Measurements from ENCODE around the gene GHRH. TPM values are rescaled to one million over a fixed set of nuclear protein-coding genes. Genes with fewer than 3 reads are reported as not detected.
A peak's percentile ranks its signal among the peaks of the same experiment; 100 is the strongest.

GHRH gene
- total and polyA plus RNA-seq, 2 of the 4 experiments (the other 2 are of a cell fraction), result not detected

- Histone ChIP-seq H3K4ac (ENCODE audit: low read depth, low read length) (0 out of 2 replicates have a peak overlapping the region, but pooled peaks have one; percentile 16), H2BK120ac (ENCODE audit: low read depth, low read length) (no peak overlapping the region), H2AK9ac (replicated peaks; ENCODE audit: low read depth, low read length, poor library complexity) (no peak overlapping the region), H3K79me1 (ENCODE audit: low read depth in 1 of 2, low read length in 2 of 2) (no peaks in the 10 kb centered on the region), H3K9me1 (ENCODE audit: insufficient read depth, low read length) (no peaks in the 10 kb centered on the region), H3K18ac (ENCODE audit: low read depth, low read length) (no peak overlapping the region), H3K36me3 (ENCODE audit: control insufficient read depth, insufficient read depth, low read length) (no peaks in the 10 kb centered on the region), H3K4me3 (ENCODE audit: insufficient read depth, low read depth, low read length) (no peak overlapping the region), H2AK5ac (ENCODE audit: low read depth, low read length) (no peak overlapping the region), H3K27ac (ENCODE audit: insufficient read depth, low read length) (no peak overlapping the region), H3K4me2 (ENCODE audit: low read depth, low read length) (no peak overlapping the region), H2AFZ (replicated peaks; ENCODE audit: low read length, poor library complexity) (no peak overlapping the region), H3K9me3 (ENCODE audit: control insufficient read depth, insufficient read depth, low read length) (no peaks in the 10 kb centered on the region), H3K27me3 (ENCODE audit: control insufficient read depth, insufficient read depth, low read length) (no peaks in the 10 kb centered on the region), H4K8ac (ENCODE audit: low read depth in 2 of 2, low read length in 2 of 2) (no peak overlapping the region), H3K56ac (ENCODE audit: extremely low read depth, insufficient read depth, low read length) (no peak overlapping the region), H2BK20ac (ENCODE audit: low read depth, low read length) (no peak overlapping the region), H3K9ac (ENCODE audit: low read depth, low read length) (no peak overlapping the region), H3K23ac (ENCODE audit: low read depth, low read length) (no peak overlapping the region), H2BK5ac (ENCODE audit: low read depth, low read length, poor library complexity, severe bottlenecking) (no peak overlapping the region), H2BK15ac (ENCODE audit: low read depth, low read length) (no peak overlapping the region), H4K20me1 (ENCODE audit: insufficient read depth, low read length) (no peaks in the 10 kb centered on the region; the same call in 1 of the 2 replicates), H3K4me1 (ENCODE audit: control insufficient read depth, insufficient read depth, low read length) (peaks cover 7% of the 10 kb centered on the region), H4K91ac (ENCODE audit: insufficient read depth, low read depth, low read length) (no peak overlapping the region), H3K14ac (replicated peaks; ENCODE audit: low read depth, low read length) (no peak overlapping the region), H4K5ac (ENCODE audit: low read depth, low read length) (no peak overlapping the region)
- in situ Hi-C loops (cut with MboI; ENCODE audit: low sequenced_read_pairs), result loop anchor here (5.0 kb wide), 1 partner anchor 102 kb away; no protein-coding TSS in a partner anchor
- CTCF ChIA-PET, result interaction anchor here (1.3 kb wide), 1 partner anchor 10 kb away, joined by 3 read pairs; no protein-coding TSS in a partner anchor
- 78% methylated on average over 7 of the region's 8 CpGs; no CpG with 5 or more reads in 1 of the 2 experiments for WGBS, 2 experiments (ENCODE audit: extremely low coverage in 2 of 2, insufficient read length in 1 of 2)
- POLR2A ChIA-PET (ENCODE audit: unreplicated experiment), result no interaction called here
- dilution Hi-C loops (cut with HindIII; ENCODE audit: low sequenced_read_pairs, unreplicated experiment), result no loop called here
- no TSS peak for BruUV-seq (replicated peaks)
- no peak for TF ChIP-seq MAFK (IDR thresholded peaks at IDR 0.05; ENCODE audit: low read depth, low read length)
- no peak for TF ChIP-seq POLR2A (IDR thresholded peaks at IDR 0.05; ENCODE audit: low read depth, low read length)
- no peak for TF ChIP-seq RFX5 (IDR thresholded peaks at IDR 0.05; ENCODE audit: low read depth, low read length)
- no peak for TF ChIP-seq USF2 (IDR thresholded peaks at IDR 0.05; ENCODE audit: low read depth, low read length)
- TF ChIP-seq NFE2L2 (IDR thresholded peaks at IDR 0.05; ENCODE audit: low read depth, low read length), result no peak
- TF ChIP-seq FOS (IDR thresholded peaks at IDR 0.05; ENCODE audit: low read depth, low read length), result no peak
- no peak for TF ChIP-seq CHD1 (IDR thresholded peaks at IDR 0.05; ENCODE audit: low read depth, low read length)
- intact Hi-C loops (cut with micrococcal nuclease), result no loop called here
- ATAC-seq (ENCODE audit: low read depth) (no peak), DNase-seq (no peak)
These were observed 18.2 kb upstream of the GHRH start for GRCh38 chr20:37279820-37280219.

Measured in IMR-90 (cell line).